GM18861 (cell line): ENCODE results near the gene EPC1.
"Not testable (repeated sequence)": the region's sequence is repeated elsewhere in the genome, so short reads cannot be mapped to it uniquely, and the experiment has no call there.

Experiments used
- ATAC-seq: cut with Tn5 transposase; IDR thresholded peaks from one replicate; pipeline ENCODE4 v1.9.1; 2021; ENCODE audit not compliant: unreplicated experiment

Gene EPC1

DNA sequence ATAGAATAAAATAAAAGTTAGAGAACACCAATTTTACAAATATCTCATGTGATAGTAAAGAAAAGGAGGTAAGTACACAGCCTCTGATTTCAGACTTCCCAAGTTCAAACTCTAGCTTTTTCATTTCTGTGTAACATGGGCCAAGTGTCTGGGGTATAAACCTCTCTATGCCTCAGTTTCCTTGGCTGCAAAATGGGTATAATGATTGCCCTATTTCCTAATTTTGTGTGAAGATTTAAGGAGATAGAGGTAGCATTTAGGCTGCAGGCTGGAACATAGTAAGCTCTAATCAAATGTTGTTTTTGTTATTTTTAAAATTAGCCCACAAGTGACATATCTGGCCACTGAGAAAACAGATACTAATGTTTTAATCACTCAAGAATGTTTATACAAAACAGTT is 26.1 kb upstream of the EPC1 start:
- no peak for ATAC-seq

DNA sequence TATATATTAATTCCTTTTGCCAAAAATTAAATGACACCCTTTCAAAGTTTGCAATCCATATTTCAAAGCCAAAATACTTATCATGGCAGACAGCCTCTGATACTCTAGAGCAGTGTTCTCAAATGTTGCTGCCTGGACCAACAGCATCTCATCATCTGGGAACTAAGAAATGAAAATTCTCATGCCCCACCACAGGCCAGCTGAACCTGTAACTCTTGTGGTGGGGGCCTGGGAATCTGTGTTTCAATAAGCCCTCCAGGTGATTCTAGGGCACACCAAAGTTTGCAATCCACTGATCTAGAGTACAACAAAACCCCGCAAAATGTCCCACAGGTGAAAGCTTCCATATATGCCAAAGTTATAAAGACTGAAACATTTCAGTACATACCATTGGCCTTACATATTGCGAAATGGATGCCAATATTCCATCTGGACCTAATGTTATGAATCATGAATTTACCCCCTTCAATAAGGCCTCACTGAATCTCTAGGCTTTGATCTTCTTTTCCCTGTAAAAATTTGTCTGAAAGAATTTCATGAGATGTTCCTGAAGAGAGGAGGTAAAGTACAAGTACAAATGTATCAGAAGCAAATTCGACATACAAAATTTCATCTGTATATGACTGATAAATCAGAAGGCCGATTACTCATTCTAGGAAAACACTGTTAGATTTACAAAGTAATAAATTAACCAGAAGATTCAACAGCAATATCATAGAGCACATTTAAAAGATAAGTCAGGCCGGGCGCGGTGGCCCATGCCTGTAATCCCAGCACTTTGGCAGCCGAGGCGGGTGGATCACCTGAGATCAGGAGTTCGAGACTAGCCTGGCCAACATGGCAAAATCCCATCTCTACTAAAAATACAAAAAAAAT is 25.3 kb upstream of the EPC1 start:
- no peak for ATAC-seq

DNA sequence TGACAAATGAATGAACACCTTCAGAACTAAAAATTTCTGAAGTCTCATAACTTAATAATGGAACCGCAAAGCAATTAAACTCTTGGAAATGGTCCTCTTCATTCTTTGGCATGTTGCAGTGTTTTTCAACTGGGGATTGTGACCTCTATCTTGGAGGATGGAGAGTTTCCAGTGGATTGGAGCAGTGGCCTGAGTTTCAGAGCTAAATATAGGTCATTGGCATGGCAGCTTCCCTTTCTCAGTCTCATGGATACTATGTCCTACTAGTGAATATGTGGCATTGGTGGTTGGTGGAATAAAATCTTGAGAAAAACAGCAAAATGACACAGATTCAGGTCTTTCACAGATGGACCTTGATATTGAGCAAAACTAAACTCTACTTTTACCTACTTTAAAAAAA is 24.1 kb upstream of the EPC1 start:
- ATAC-seq, result no peak

DNA sequence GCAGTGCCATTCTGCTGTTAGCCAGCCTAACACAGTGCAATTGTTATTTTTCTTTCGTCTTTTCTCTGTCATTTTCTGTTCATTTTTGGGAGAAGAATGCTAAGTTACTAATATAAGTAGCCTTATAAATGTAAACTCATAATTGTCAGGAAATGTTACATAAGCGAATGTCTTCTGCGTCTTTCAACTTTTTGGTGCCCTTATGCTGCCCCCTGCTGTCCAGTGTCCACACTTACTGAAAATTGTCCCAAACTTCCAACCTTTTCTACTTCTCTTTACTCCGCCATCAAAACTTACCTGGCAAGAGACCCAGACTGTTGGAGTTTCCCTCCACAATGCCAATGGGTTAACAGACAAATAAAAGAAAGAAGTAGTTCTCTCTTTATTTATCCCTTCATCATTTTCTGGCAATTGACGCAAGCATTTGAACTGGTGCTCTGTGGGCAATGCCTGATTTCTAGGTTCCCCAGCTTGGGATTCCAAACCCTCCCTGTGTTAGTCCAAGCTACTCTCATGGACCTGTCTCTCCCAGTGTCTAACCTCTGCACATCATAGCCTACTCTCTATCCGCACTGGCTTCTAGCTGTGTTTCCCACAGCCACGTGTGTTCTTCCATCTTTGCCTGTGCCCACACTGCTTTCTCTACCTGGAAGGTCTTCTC is 21.0 kb upstream of the EPC1 start:
- no peak for ATAC-seq

DNA sequence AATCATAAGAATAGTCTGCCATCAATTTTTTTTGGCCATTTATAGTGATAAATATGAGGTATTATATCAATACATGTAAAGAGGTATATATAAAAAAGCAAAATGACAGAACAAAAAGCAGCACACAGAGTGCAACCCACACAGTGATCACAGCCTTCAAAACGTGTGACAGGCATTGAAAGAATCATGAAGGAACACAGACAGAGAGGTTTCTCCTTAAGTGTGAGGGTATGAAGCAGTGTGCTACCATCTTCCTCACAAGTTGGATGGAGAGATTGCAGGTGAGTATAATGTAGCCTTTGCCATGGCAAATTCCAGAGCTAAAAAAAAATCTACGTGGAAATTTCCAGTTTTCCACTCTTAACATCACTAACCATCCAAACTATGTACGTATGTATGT is 19.6 kb upstream of the EPC1 start:
- ATAC-seq, result no peak

DNA sequence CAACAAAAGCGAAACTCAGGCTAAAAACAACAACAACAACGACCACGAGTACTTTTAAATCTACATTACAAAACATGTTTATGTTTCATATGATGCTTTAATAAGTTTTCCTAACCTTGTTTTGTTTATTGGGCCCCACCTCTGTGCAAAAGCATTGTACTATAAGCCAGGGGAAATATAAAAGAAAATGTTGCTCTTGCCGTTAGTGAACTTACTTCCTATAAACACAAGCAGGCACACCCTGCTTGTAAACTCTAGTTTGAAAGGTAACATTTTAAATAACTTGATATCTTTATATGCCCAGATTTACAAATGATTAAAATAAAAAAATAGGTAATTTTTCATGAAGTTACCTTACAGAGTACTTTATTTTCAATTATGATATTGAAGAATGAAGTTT is 19.2 kb upstream of the EPC1 start:
- no peak for ATAC-seq

DNA sequence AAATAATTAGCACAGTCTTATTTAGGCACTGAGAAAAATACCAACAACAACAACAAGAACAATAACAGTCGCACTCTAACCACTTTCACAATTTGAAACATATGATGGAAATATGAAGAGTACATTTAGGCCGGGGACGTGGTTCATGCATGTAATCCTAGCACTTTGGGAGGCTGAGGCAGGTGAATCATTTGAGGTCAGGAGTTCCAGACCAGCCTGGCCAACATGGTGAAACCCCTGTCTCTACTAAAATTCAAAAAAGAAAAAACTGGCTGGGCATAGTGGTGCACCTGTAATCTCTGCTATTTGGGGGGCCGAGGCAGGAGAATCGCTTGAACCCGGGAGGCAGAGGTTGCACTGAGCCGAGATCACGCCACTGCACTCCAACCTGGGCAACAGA is 18.4 kb upstream of the EPC1 start:
- not testable (repeated sequence) for ATAC-seq

DNA sequence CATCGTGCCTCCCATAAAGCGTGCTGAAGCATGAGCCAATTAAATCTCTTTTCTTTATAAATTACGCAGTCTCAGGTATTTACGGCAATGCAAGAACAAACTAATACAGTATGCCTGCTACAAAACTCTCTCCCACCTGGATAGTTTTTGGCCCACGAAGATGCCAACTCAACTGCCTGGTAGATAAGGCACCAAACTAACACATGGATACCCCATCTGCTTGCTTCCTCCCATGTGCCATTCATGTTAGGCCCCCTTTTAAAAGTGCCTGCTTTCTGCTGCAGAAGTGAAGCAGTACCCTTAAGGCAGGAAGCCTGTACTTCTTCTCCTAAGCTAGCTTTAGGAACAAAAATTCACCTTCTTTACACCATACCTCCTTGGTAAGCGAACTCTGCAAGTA is 15.6 kb upstream of the EPC1 start:
- no peak for ATAC-seq

DNA sequence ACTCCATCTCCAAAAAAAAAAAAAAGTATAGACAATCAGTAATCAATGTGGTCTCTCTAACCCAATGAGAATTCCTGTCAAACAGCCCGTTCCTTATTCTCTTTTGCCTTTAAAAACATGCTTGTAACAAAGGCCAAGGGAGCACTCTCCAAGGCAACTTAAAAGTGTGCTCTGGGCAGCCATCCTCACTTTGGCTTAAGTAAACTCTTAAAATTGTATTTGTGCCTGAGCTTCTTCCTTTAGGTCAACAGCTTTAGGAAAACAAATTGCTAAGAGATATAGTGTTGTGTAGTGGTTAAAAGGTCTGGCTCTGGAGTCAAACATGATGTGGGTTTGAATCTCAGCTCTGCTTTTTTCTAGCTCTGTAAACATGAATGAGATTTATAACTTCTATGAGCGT is 13.9 kb upstream of the EPC1 start:
- ATAC-seq, result no peak

DNA sequence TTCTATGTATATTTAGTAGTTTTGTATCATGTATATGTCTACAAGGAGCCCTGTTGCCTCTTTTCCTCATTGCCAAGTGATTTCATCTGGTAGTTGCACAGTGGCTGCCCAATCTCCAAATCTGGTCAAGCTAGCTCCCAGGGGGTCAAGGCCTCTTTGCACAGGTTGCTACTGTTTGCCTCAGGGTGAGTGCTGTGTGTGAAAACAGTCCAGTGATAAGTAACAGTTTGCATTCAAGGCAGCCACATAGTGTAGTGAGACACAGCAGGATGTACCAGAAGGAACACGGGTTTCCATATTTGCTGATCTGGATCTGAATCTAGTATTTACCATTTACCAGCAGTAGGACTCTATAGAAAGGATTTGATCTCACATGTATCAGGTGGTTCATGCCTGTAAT is 13.3 kb upstream of the EPC1 start:
- ATAC-seq, result no peak

DNA sequence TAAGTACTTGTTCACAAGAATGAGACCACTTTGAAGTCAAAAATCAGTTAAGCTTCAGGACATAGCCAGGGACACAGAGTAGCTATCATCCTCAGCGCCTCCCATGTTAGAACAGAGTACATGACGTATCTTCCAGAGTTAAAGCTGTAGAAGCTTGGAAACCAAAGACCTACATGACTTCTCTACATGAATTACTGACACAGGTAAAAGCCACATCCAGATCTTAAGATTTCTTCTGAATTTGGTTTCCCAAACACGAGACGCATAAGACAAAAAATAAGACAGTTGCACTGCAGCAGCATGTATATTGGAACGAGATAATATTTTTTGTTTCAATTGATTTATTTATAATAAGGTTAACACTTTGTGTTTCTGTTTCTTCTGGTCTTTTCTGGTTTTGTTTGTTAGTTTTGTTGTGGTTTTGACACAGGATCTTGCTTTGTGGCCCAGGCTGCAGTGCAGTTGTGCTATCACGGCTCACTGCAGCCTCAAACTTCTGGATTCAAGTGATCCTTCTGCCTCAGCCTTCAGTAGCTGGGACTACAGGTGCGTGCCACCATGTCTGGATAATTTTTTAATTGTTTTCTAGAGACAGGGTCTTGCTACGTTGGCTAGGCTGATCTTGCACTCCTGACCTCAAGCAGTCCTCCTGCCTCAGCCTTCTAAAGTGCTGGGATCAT is 10.2 kb upstream of the EPC1 start:
- ATAC-seq, result no peak

DNA sequence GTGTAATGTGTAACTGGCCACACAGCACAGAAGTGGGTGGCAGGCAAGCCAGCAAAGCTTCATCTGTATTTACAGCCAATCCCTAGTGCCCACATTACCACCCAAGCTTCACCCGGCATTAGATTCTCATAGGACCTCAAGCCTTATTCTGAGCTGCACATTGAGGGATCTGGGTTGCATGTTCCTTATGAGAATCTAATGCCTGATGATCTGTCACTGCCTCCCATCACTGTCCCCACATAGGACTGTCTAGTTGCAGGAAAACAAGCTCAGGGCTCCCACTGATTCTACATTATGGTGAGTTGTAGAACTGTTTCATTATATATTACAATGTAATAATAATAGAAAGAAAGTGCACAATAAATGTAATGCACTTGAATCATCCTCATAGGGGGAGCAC is 7.7 kb upstream of the EPC1 start:
- ATAC-seq, result not testable (repeated sequence)

DNA sequence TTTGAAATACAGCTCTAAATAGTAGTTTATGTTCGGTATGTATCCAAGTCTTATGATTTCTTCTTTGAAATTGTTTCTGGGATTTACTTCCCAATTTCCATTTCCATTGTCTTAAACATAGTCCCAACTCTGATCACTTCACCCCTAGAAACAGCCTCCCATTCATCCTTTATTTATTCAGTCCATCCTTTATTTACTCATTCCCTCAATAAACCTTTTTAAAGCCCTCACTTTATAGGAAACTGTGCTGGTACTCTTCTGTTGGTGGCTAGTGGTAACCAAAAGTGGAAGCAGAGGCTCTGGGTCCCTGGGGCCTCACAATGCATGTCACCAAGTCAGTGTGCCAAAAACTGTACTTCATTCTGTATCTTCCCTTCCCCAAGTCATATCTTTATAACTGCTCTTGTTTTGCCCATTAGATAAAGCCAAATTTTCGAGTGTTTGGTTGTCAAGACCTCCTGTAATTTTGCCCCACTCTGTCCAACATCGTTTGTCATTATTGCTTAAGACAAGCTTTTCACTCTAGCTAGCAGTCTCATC is 3.9 kb upstream of the EPC1 start:
- no peak for ATAC-seq

DNA sequence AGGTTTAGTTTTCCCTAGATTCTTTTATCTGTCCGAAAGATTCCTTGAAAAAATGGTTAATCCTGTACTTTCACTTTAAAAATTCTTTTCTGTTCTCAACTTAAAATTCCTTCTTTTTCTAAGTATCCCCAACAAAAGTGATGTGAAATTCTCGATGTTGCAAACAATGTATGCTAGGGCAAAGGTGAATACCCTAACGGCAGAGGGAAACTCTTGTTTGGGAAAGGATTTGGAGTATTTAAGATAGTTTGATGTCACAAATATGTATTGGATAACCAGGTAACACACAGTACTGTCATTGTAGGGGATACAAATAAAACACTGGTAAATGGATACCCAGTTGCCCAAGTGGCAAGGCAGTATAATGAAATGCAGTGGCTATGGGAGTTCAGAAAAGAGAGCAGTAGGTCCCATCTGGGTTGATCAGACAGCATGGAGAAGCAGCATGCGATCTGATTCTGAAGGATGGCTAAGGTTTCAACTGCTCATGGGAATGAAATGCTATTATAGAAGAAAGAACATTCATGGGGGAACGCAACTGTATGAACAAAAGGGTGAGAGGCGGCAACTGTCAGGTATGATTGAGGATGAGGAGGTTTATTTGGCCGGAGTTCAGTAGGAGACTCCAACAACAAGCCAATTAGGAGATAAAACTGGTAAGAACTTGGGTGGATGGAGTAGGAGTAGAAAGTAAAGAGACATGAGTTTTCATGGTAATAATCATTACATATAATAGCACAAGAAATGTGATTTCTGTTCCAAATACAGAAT is 3.2 kb upstream of the EPC1 start:
- ATAC-seq, result no peak

DNA sequence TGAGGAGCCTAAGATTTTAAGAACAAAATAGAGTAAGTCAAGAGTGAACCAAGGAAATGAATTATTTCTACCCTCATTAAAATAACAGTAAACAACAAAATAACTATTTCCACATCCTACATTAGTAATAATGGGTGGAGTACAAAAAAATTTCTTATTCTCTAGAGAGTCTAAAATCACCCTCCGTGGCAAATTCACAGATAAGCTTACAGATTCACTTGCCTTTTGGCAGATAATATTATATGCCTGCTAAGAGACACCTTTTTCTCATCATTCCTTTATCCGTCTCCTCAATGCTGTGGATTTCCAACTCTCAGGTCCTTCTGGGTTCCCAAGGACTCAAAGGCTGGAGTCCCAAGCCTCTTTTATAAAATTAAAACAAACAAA is 2.2 kb upstream of the EPC1 start:
- no peak for ATAC-seq

DNA sequence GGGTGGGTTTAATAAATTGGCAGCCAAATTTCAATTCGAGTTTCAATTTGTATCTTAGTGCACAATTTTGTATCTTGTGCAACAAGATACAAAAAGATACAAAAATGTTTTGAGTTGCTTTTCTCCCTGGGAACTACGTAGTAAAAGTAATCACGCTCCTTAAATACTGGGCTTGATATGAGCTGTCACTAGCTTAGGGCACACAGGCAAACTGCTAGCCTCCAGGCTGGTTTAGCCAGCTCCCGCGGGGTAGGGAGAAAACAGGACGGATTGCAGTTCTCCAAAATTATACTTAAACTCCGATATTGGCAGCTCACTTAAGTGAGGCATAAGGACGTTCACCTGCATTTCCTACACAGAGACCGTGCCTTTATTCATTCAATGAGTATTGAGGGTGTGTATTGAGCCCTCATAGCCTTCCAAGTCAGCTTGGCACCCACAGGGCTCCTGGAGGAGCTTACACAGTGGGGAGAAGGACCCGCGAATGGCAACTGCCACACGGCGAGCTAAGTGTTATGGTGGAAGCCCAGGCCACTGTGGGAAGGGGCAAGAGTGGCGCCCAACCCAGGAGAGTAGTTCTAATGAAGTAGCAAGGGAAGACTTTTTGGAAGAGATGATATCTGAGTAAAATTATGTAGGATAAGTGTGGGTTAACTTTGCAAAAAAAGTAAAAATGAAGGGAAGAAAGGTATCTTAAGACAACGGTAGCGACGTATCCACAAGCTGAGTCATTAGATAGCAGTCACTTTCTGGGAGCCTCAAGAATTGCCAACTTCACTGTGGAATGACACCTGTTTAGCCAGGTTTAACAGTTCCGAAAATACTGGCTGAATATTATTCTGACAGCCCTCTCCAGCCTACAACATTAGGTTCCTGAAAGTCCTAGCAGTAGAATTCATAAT is 1.6 kb upstream of the EPC1 start:
- ATAC-seq, result no peak

DNA sequence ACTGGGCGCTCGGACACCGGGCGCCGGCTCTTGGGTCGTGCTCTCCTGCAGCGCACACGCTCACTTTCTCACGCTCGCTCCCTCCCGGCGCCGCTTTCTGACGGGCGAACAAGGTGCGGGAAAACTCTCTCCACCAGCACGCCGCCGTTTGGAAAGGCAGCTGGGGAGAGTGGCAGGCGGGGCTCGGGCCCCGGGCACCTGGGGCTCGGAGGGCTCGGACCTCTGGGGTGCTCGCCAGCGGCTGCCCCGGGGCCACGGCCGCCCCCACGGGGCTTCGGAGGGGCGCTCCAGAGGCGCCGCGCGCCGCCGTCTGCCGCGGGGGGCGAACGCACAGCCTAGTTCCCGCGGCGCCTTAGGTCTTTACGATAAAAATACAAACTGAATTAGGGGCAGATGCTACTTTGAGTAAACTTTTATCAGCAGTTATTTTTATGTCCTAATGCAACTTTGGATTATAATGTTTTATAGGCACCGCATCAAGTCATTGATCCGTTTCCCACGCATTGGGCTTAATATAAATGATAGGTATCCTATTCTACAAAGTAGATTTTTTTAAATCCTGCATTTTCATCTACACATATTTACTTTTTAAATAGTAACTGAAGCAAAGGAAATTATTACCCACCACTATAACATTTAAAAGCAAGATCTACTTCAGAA is 535 bp upstream of the EPC1 start:
- ATAC-seq, result peak; percentile 9

DNA sequence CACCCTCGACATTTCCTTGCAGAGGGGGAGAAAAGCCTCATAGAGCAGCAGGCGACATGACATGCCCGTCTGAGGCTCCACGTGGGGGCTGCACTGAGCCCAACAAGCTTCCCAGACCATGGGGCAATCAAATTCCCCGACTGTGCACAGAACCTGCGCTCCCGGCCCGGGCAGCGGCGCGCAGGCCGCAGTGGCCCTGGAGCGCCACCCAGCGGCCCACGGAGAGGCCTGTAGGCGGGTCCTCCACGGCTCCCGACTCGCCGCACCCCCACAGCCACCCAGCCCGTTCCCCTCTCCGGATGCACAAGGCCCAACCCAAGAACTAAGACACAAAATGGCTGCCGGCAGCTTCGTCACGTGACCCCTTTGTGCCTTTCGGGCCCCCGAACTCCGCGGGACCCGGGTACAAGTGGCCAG is 816 bp downstream of the EPC1 start:
- ATAC-seq, result peak; percentile 58

DNA sequence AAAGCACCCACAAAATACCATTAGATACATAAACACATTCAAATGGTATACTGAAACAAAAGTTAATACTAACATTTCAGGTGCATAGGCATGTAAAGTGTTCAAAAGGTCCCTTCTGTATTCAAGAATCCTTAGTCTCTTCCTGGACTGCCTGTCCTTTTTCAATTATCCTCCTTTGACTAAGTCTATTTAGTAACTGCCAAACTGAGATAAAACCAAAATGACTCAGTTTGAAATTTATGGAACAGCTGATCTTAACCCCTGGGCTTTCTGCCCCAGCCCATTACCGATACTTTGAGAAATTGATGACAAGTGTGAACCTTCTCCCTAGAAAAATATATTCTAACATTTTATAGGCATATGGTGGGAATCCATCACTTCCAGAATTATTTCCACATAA is 5.4 kb downstream of the EPC1 start:
- no peak for ATAC-seq
